ENCODE results near the gene POLDIP3.
A peak's percentile ranks its signal among the peaks of the same experiment; 100 is the strongest.

POLDIP3 gene

GRCh38 chr22:42614312-42615091 lies at the start of gene POLDIP3:
Gene POLDIP3, minus strand, starts transcription at chr22:42614883. Its CDS starts 26 bp downstream, at chr22:42614857.
- DNase-seq = peak; percentile 98

- DNase-seq = peak; percentile 62
These were observed 47.5 kb upstream of the POLDIP3 start for GRCh38 chr22:42661985-42662831.

GRCh38 chr22:42656578-42656977 lies 41.9 kb upstream of the POLDIP3 start:
- DNase-seq = no peak

- no peak for DNase-seq
These were observed 41.0 kb upstream of the POLDIP3 start for GRCh38 chr22:42655693-42656092.

GRCh38 chr22:42654436-42655073 lies 39.9 kb upstream of the POLDIP3 start:
- no peak for DNase-seq

GRCh38 chr22:42653999-42654398 lies 39.3 kb upstream of the POLDIP3 start:
- DNase-seq = no peak

- DNase-seq = no peak
These were observed 36.5 kb upstream of the POLDIP3 start for GRCh38 chr22:42651134-42651533.

GRCh38 chr22:42649246-42650099 lies 34.8 kb upstream of the POLDIP3 start, which contains the start of gene CYB5R3:
Gene CYB5R3, minus strand, starts transcription at chr22:42649392. Its CDS starts 77 bp downstream, at chr22:42649315.
- peak; percentile 64 for DNase-seq

- DNase-seq = peak; percentile 15
These were observed 33.9 kb upstream of the POLDIP3 start for GRCh38 chr22:42648368-42649245.

- DNase-seq = no peak
These were observed 33.3 kb upstream of the POLDIP3 start for GRCh38 chr22:42648017-42648367.

GRCh38 chr22:42646569-42647525 lies 32.2 kb upstream of the POLDIP3 start:
- DNase-seq = no peak

- DNase-seq = no peak
These were observed 31.4 kb upstream of the POLDIP3 start for GRCh38 chr22:42645938-42646568.

GRCh38 chr22:42645341-42645937 lies 30.8 kb upstream of the POLDIP3 start:
- no peak for DNase-seq

- DNase-seq = no peak
These were observed 30.0 kb upstream of the POLDIP3 start for GRCh38 chr22:42644422-42645340.

GRCh38 chr22:42643634-42644421 lies 29.1 kb upstream of the POLDIP3 start:
- DNase-seq = no peak

GRCh38 chr22:42642806-42643633 lies 28.3 kb upstream of the POLDIP3 start:
- no peak for DNase-seq
